NCI-H1105 (cell line): Measurements from ENCODE around the gene PPARD.
"Not testable (repeated sequence)": the region's sequence is repeated elsewhere in the genome, so short reads cannot be mapped to it uniquely, and the experiment has no call there.

ENCODE experiments used
- DNase-seq: peaks from one replicate; lab custom pipeline; 2025; lab: John Stamatoyannopoulos, UW

Gene PPARD

DNA sequence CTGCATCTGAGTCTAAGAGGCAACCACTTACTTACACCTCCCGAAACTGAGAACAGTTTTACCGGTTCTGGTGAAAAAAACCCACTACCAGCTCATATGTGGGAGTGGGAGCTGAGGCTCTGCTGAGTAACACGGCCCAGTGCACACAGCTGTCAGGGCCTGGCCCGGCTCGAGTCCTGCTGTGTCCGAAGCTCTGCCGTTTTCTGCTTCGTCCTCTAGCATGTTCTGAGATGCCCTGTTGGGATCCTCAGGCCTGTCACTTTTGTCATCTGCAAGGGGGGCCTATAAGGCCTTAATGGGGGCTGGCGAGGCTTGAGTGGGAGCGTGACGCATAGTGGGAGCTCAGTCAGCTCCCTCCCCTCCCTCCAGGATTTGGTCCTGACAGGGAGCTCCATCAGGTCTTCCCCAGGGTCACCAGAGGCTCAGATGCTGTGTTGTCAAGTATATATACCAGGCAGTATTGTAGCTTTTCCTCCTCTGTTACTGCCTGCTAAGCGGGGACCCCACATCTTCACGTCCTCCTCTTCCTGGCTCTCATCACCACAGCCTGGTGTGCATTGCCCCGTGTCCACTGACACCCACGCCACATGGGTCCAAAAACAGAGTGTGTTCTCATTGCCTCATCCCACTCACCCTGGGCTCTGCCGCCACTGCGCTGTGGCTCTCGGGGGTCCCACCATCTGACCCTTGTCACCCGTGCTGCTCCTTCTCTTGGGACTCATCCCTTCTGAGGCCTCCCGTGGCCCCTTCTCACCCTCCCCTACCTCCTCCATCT is 64.5 kb downstream of the PPARD start:
- DNase-seq: no peak

DNA sequence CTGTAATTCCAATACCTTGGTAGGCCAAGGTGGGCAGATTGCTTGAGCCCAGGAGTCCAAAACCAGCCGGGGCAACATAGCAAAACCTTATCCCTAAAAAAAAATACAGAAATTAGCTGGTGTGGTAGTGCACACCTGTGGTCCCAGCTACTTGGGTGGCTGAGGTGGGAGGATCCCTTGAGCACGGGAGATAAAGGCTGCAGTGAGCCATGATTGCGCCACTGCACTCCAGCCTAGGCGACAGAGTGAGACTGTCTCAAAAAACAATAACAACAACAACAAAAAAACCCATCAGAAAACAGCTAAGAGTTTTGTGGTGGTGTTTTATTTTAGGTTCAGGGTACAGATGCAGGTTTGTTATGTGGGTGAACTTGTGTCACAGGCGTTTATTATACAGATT is 66.9 kb downstream of the PPARD start:
- no peak for DNase-seq

DNA sequence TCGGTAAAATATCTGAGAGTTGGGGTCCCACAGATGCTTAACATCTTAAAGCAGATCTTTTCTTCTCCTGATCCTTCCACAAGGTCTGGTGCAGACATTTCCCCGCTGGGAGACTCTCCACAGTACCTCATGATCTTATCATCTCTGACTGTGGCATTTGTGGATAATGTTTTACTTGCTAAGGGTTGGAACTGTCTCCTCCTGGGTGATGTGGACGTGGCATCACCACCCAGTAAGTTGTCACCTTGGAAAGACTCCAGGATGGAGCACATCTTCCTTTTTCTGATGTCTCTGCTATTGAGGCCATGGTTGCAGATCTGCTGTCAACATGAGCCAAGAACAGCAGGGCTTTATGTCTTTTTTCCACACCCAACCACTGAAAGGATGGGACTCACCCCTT is 67.8 kb downstream of the PPARD start:
- no peak for DNase-seq

DNA sequence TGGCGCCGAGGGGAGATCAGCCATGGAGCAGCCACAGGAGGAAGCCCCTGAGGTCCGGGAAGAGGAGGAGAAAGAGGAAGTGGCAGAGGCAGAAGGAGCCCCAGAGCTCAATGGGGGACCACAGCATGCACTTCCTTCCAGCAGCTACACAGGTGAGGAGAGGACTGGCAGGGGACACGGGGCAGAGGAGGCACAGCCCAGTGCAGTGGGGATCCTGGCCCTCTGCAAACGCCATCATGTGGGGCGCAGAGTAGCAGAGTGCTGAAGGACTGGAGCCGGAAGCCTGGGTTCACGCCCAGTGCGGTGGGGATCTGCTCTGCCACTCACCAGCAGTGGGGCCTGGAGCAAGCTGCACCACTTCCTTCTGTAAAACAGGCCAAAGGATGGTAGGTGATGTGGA is 68.7 kb downstream of the PPARD start:
- DNase-seq: no peak

DNA sequence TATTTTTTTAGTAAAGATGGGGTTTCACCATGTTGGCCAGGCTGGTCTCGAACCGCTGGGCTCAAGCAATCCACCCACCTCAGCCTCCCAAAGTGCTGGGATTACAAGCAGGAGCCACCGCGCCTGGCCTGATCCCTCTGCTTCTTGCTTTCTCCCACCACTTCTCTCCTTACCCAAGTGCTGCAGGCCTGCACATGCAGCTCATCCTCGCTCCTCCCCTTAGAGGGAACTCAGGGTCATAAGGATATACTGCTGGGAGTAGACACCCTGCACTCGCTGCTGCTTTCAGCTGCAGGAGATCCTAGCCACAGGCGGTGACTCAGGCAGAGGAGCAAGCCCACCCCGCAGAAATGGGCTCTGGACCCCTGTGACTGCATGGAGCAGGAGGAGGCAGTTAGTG is 69.7 kb downstream of the PPARD start:
- no peak for DNase-seq

DNA sequence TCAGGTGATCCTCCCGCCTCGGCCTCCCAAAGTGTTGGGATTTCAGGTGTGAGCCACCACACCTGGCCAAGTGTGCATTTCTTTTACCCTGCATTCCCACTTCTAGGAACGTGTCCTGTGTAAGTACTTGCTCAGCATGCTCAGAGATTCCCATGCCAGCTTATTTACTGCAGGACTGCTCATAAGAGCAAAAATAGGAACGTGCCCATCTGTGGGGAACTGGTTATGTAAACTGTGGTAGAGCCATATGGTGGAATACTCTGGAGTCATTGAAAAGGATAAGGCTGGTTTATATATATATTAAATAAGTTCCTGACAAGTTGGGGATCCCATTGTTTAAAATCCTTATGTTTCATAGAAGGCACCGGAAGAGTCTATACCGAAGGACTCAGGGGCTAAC is 71.6 kb downstream of the PPARD start:
- DNase-seq: no peak

DNA sequence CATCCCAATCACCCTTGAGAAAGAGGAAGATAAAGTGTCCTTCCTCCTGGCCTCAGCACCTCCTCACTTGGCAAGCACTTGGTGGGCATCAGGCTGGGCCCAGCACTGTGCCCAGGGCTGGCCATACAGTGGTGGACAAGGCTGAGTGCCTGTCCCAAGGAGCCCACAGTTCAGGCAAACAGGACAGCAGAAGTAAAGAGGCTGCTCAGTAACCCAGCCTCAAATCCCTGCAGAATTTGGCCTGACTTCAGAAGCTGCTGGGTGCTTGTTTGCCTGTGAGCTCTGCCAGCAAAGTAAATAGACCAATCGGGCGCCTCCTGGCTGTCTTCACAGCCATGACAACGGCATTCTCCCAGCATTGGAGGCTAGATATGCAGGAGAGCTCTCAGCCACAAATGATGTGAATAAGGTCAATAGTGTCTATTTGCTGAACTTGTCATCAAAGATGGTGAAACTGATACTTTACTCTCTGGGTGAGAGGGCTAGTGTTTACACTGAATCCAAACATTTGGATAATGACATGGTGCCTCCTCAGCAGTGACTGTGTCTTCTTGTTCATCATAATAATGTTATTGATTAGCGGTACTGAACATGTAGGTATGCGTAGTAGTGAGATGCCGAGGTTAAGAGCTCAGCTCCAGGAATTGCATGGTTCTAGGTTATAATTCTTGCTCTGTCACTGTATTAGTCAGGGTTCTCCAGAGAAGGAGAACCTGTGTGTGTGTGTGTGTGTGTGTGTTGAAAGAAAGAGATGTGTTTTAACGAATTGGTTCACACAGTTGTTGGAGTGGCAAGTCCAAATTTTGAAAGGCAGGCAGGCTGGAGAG is 72.9 kb downstream of the PPARD start:
- DNase-seq: peak; percentile 75

DNA sequence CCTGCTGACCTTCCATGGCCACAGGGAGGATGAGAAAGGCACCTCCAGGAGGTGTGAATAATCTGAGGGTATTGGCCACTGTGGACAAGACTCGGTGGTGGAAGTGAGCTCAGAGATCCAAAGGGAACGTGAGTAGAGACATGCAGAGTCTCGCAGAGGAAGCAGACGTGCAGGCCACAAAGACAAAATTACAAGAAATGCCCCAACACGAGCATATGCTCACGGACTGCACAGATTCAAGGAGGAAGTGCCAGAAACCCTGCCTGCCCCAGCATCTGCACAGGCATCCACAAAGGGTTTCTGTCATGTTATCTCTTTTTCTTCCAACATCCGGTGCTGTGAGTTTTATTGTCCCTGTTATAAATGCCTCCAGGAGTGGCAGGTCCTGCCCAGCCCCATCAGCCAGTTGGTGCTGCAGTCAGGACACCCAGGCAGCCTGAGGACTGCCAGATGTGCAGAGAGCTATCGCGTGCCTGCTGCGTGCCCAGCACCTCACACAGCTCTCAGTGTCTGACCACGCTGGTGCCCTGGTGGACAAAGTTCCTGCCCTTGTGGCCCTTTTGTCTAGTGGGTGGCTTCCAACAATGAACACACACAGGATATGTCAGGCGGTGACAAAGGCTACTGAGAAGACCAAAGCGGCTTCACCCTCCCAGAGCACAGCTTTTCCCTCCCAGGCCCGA is 75.8 kb downstream of the PPARD start:
- DNase-seq: no peak

DNA sequence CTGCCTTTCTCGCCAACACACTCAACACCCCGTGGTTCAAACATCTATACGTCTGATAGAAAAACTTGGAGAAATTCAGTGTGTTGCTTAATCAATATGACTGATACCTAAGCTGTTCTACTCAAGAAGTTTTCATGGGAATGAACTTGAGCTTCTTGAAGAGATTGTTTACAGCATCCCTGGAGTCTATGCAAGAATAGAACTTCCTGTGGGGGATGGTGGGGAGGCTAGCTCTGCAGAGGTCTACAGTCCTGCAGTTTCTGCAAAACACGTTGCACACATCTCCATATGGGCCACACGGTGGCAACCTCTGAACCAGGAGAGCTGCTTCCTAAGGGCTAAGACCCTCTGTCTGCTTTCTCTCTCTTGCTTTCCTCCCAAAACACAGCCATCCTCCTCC is 77.1 kb downstream of the PPARD start:
- DNase-seq: no peak

DNA sequence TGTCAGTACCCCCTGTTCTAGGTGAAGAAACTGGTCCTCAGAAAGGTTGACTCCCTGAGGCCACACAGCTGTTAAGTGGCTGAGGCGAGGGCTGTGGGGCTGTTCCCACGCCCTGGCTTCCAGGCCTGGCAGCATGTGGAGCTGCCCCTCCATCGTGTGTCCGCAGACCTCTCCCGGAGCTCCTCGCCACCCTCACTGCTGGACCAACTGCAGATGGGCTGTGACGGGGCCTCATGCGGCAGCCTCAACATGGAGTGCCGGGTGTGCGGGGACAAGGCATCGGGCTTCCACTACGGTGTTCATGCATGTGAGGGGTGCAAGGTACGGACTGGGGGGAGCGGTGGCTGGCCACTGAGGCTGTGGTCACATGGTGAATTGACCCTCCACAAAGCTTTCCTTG is 77.6 kb downstream of the PPARD start:
- DNase-seq: no peak

DNA sequence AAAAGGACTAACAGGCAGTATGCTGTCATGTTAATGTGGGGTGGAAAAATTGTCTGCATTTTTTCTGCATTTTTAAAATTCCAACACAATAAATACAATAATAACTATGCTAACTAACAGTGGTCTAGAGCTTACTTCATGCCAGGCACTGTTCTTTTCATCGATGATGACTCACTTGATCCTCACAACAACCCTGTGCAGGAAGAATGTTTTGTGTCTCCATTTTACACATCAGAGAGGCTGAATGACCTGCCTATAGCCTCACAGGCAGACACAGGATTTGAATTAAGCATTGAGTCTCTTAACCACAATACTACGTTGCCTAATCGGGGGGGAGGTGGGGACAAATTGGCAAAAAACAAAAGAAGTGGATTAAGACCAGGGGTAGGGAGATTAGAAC is 82.9 kb downstream of the PPARD start:
- DNase-seq: no peak

DNA sequence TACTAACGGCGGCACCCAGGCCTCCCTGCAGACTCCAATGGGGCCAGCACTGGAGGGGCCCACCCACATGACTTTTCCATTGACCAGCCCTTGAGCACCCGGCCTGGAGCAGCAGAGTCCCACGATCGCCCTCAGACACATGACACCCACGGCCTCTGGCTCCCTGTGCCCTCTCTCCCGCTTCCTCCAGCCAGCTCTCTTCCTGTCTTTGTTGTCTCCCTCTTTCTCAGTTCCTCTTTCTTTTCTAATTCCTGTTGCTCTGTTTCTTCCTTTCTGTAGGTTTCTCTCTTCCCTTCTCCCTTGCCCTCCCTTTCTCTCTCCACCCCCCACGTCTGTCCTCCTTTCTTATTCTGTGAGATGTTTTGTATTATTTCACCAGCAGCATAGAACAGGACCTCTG is 83.7 kb downstream of the PPARD start:
- no peak for DNase-seq

DNA sequence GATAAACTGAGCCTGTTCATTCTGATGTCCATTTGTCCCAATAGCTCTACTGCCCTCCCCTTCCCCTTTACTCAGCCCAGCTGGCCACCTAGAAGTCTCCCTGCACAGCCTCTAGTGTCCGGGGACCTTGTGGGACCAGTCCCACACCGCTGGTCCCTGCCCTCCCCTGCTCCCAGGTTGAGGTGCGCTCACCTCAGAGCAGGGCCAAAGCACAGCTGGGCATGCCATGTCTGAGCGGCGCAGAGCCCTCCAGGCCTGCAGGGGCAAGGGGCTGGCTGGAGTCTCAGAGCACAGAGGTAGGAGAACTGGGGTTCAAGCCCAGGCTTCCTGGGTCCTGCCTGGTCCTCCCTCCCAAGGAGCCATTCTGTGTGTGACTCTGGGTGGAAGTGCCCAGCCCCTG is 85.1 kb downstream of the PPARD start:
- no peak for DNase-seq

DNA sequence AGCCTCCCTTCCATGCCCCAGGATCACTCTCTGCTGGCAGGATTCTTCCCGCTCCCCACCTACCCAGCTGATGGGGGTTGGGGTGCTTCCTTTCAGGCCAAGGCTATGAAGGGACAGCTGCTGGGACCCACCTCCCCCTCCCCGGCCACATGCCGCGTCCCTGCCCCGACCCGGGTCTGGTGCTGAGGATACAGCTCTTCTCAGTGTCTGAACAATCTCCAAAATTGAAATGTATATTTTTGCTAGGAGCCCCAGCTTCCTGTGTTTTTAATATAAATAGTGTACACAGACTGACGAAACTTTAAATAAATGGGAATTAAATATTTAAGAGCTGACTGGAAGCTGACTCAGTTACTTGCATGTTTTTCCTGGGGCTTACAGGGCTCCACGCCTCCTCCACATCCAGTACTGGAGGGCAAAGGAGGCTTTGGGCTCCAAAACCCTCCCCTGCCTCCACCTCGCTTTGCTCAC is 85.5 kb downstream of the PPARD start:
- DNase-seq: no peak

DNA sequence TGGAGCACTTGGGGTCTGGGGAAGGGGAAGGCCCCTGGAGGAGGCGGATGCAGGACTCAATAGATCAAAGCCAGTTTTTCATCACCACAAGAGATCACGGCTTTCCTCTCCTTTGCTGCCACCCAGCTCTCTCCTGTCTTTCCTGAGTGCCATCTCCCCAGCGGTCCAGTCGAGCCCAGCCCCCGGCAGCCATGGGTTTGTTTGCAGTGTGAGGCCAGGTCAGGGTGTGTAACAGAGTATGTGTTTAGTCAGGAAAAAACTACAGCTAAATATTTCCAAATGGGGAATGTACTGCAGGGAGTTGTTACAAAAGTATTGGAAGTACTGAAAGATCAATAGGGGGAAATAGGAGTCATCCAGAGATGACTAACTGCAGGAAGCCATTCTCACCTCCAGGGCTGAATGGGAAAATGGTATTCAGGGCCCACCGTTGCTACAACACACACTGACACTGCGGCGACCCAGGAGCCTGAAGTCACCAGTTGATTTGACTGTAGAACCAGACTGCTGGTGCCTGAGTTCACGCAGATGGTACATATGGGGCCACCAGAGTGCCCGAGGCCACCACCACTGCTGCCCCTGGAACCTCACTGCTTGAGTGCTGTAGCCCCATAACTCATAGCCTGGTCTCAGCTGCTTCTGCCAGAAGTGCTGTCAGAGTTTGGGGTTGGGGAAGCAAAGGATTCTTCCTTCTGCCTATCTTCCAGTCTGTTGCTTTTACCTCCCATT is 86.2 kb downstream of the PPARD start:
- no peak for DNase-seq

DNA sequence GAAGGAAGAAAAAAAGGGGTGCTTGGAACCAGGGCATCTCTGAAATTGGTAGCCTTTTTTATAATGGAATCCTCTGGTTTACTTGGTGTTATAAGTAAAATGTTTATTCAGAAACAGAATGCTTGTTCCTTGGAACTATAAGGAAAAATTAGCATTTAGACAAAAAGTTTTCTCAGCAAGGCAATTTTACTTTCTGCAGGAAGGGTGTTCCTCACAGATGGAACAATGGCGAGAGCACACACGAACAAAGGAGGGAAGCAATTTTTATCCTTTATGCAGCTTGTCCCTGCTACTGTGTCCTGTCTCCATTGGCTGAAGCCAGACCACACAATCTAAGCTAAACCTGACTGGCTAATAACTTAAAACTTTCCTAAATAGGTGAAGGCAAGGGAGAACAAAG is 87.1 kb downstream of the PPARD start:
- DNase-seq: no peak

DNA sequence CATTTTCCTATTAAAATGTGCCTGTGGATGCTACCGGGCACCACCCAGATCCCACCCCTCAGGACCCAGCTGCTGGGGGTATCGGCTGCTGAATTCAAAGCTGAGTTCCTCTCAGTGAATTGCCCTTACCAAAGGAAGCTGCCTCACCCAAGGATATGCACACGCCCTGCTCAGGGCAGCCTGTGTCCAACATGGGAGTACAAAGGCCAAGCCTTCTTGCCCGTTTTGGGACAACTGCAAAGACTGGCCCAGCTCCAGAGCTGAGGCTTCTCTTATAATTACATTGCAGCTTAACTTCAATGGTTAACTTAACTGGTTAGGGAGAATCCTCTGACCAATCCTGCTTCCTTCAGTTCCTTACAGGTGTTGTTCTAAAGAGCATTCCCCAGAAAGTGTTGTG is 89.9 kb downstream of the PPARD start:
- no peak for DNase-seq

DNA sequence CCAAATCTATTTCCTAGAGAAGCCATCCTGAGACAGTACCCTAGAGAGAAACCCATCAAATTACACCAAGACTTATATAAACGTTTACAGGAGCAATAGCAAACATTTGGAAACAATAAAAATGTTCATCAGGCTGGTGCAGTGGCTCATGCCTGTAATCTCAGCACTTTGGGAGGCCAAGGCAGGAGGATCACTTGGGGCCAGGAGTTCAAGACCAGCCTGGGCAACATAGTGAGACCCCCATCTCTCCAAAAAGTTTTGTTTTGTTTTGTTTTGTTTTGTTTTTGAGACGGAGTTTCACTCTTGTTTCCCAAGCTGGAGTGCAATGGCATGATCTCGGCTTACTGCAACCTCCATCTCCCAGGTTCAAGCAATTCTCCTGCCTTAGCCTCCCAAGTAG is 90.3 kb downstream of the PPARD start:
- DNase-seq: not testable (repeated sequence)

DNA sequence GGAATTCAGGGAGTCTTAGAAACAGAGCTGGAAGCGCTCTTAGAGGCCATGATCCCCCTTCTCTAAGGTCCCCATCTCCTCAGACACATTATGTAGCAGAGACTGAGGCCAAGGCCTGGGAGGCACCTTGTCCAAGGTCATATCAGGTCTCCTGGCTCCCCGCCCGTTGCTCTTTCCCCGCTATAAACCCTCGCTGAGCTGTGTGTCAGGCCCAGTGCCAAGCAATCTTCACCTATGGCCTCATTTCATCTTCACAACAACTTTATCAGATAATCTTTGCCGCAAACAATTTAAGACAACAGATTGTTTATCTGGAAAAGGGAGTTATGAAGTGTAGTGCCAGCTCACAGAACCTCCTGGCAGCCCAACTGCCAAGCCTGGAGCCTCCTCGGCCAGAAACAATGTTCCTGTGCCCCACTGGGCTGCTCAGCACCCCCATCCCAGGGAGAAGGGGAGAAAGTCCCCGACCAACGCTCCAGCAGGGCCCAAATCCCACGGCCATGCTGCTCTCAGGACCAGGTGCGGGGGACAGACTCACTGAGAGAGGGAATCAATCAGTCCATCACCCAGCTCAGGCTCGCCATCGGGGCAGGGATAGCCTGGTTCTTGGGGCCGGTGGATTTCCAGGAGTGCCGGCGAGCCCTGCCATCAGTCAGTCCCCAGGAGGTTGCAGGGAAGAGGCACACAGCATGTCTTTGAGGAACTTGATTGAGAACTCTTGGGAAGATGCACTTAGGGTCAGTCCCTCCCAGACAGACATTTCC is 92.9 kb downstream of the PPARD start:
- DNase-seq: peak; percentile 24

DNA sequence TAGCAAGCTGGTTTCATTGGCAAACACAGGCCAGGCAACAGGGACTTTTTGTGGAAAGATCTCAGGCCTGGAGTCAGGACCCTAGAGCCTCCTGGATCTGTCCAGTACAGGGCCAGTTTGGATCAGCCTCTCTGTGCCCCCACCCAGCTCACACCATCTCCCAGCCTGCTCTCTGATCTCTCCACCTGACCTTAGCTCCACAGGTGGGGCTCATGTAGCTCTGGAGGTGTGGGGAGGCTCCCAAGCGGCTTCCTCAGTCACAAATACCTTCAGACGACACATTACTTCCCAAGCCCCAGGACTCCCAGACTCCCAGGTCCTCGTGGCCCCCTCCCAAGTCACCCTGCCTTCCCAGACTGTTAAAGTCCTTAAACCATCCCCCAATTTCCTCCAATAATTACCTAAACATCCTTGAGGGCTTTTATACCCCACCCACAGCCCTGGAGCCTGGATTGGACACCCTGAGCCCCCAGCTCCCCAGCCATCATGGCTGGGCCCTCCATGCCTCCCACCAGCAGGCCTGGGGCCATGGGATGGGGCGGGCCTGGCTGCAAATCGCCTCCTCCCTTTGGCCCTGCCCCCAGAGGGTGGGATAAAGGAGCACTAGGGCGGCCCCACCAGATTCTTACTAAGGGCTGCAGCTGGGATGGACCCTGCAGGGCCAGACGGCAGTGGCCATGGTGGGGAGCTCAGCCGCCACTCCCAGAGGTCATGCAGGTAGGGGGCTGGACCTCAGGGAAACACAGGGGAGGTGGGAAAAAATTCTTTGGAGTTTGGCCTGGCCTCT is 93.9 kb downstream of the PPARD start:
- no peak for DNase-seq
